ENCODE results near the gene SLC22A31.
"Not testable (repeated sequence)": the region's sequence is repeated elsewhere in the genome, so short reads cannot be mapped to it uniquely, and the experiment has no call there.

SLC22A31 gene

GRCh38 chr16:89200124-89200849 lies at the start of gene SLC22A31:
SLC22A31 (minus strand) TSS chr16:89200537; CDS start chr16:89200501, 36 bp downstream.
- in situ Hi-C loops (cut with HindIII; ENCODE audit: low sequenced_read_pairs), result no loop called here

- in situ Hi-C loops (cut with HindIII; ENCODE audit: low sequenced_read_pairs), result no loop called here
Observed at GRCh38 chr16:89248196-89248982, 48.1 kb upstream of the SLC22A31 start.

DNA sequence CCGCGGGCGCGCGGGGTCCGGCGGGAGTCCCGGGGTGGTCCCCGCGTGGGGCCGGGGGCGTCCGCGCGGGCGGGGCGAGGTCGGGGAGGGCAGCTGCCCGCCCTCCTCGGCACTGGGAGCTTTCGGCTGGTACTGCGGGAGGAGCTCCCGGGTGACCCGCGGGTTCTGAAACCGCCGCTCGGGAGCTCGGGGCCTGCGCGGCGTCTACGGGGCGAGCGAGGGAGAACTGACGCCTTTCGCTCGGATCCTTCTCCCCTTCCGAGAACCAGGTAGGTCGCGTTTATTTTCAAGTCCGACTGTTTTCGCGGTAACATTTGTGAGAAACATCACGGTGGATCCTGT lies 47.4 kb upstream of the SLC22A31 start:
- in situ Hi-C loops (cut with HindIII; ENCODE audit: low sequenced_read_pairs), result not testable (repeated sequence)

- in situ Hi-C loops (cut with HindIII; ENCODE audit: low sequenced_read_pairs), result no loop called here
Observed at GRCh38 chr16:89246903-89247733, 46.8 kb upstream of the SLC22A31 start.

GRCh38 chr16:89246383-89246902 lies 46.1 kb upstream of the SLC22A31 start:
- in situ Hi-C loops (cut with HindIII; ENCODE audit: low sequenced_read_pairs), result no loop called here

DNA sequence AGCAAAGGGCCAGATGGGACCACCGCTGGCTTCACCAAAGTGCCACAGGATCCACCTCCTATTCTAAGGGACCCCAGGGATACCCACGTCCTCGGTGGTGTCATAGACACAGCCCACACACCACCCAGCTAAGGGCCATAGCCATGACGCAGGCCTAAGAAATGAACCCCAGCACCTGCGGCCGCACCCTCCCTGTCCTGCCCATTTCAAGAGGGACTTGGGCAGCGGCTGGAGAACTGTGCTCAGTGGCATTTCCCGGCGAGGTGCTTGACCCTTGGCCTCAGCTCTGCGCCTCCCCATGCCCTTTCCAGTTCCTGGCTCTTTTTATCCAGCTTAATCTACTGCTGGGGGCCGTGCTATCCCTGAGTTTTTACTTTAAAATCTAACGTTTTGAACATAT lies 44.4 kb upstream of the SLC22A31 start:
- in situ Hi-C loops (cut with HindIII; ENCODE audit: low sequenced_read_pairs), result no loop called here

DNA sequence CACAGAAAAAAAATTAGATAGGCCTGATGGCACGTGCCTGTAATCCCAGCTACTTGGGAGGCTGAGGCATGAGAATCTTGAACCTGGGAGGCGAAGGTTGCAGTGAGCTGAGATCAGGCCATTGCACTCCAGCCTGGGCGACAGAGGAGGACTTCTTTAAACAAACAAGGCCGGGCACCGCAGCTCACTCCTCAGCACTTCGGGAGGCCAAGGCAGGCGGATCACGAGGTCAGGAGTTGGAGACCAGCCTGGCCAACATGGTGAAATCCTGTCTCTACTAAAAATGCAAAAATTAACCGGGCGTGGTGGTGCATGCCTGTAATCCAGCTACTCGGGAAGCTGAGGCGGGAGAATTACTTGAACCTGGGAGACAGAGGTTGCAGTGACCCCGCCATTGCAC lies 43.9 kb upstream of the SLC22A31 start:
- in situ Hi-C loops (cut with HindIII; ENCODE audit: low sequenced_read_pairs), result not testable (repeated sequence)

DNA sequence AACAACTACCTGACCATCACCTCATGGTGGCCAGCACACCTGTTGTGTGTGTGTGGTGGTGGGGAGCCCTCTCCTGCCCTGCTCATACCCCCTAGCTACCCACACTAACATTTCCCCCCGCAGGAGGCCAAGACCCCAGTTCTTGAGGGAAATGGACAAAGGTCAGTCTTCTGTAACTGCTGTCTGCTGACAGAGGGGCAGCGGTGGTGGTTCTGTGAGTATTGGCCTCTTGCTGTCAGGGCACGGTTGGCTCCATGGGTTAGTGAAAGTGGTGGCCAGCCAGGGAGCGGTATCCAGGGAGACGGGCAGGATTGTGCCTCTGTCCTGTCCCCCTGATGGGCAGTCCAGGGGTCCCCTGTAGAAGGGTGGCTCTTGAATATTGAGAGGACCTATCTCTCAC lies 43.3 kb upstream of the SLC22A31 start:
- in situ Hi-C loops (cut with HindIII; ENCODE audit: low sequenced_read_pairs), result no loop called here

DNA sequence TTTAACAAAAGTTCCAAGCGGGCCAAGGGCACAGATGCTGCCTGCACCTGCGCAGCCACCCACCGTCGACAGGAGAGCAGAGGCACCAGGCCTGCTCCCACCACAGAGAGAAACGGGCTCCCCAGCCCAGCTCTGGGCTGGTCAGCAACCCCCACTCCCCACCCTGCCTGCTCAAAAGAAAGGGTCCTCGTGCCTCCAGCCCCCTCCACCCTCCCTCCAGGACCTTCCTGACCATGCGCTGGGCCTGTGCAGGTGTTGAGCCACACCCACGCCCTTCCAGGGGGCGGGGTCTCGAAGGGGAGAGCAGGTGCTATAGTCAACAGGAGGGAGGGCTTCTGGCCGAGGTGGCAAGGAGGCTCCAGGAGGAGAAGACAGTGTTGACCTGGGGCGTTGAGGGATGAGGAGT lies 42.5 kb upstream of the SLC22A31 start:
- in situ Hi-C loops (cut with HindIII; ENCODE audit: low sequenced_read_pairs), result no loop called here

DNA sequence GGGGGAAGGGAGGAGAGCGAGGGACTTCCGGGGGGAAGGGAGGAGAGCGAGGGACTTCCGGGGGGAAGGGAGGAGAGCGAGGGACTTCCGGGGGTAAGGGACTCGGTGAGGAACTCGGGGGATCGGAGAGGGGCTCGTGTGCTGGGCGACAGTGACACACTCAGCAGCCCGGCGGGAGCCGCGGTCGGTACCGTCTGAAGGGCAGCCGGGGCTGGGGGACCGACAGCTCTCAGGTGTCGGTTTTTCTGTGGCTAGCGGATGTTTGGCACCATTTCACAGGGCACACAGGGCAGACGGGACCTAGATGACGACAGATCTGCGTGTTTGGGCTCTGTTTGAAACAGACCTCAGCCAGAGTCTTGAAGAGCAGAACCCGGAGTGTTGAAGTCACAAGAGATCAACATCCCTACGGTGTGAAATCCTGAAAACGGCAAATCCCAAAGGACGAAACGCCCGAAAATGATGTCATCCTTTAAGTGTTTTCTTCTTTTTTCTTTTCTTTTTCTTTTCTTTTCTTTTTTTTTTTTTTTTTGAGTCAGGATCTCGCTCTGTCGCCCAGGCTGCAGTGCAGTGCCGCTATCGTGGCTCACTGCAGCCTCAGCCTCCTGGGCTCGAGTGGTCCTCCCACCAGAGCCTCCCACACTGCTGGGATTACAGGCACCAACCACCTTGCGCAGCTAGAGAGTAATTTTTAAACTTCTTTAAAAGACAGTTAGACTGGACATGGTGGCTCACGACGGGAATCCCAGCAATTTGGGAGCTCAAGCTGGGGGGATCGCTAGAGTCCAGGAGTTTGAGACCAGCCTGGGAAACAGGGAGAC lies 41.1 kb upstream of the SLC22A31 start:
- in situ Hi-C loops (cut with HindIII; ENCODE audit: low sequenced_read_pairs), result no loop called here

GRCh38 chr16:89237733-89238132 lies 37.4 kb upstream of the SLC22A31 start:
- in situ Hi-C loops (cut with HindIII; ENCODE audit: low sequenced_read_pairs), result no loop called here

DNA sequence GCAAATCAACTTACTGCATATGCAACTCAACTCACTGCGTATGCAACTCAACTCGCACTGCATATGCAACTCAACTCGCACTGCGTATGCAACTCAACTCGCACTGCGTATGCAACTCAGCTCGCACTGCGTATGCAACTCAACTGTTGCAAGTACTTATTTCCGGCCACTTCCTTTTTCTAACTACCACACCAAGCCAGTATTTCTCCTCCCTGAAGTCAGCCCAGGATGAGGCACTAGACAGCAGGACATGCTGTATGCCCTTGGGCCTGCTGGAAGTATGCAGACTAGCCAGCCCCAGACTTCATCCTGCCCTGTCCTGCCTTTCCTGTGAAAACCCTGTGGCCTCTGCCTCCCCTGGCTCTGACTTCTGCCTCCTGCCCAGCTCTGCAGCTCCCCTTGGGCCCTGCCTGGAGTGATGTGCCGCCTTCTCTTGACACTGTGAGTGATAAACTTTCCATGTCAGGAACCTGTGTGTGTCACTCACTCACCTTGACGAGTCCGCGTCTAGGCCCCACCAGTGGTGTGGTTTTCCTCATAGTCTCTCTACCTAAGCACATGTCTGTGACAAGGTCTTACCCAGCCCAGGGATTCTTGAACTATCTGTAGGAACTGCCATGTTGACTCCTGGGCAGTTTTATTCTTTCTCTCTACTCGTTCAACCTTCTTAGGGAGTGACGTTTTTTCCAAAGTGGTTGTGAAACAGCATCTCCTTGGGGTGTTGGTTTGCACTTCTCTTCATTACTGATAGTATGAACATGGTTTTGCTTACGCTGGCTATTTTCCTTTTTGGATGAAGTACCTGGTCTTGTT lies 33.5 kb upstream of the SLC22A31 start:
- in situ Hi-C loops (cut with HindIII; ENCODE audit: low sequenced_read_pairs), result no loop called here

GRCh38 chr16:89232107-89232506 lies 31.8 kb upstream of the SLC22A31 start:
- in situ Hi-C loops (cut with HindIII; ENCODE audit: low sequenced_read_pairs), result no loop called here

GRCh38 chr16:89230255-89230654 lies 29.9 kb upstream of the SLC22A31 start:
- in situ Hi-C loops (cut with HindIII; ENCODE audit: low sequenced_read_pairs), result no loop called here

GRCh38 chr16:89224665-89225064 lies 24.3 kb upstream of the SLC22A31 start:
- in situ Hi-C loops (cut with HindIII; ENCODE audit: low sequenced_read_pairs), result no loop called here

DNA sequence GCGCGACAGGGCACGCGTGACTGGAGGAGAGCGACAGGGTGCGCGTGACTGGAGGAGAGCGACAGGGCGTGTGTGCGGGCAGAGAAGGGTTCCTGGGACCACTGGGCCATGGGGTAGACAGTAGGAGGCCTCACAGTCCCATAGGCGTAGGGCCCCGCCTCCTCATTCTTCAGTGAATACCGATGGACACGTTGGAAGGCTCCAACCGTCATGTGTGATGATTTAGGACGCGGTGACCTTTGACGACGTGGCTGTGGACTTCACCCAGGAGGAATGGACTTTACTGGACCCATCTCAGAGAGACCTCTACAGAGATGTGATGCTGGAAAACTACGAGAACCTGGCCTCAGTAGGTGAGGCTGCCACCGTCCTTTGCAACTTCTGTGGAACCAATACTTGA lies 22.6 kb upstream of the SLC22A31 start:
- in situ Hi-C loops (cut with HindIII; ENCODE audit: low sequenced_read_pairs), result no loop called here

- in situ Hi-C loops (cut with HindIII; ENCODE audit: low sequenced_read_pairs), result no loop called here
Observed at GRCh38 chr16:89221604-89222003, 21.3 kb upstream of the SLC22A31 start.

DNA sequence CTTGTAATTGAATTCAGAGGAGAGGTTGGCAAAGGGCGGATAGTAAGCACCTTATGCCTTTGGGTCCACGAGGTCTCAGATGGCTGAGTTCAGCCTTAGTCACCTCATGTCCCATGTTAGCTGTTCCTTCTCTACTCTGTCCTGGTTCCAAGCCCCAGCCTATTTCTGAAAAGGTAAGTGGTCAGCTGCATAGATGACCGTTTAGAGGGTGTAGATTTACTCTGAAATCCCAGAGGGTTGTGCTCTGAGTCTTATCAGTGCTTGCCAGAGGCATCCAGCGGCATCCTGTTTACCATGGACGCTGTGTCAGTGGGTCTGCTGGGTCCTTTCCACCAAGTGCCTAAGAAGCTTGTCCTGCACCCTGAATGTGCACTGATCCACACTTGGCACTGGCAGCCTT lies 19.0 kb upstream of the SLC22A31 start:
- in situ Hi-C loops (cut with HindIII; ENCODE audit: low sequenced_read_pairs), result no loop called here

DNA sequence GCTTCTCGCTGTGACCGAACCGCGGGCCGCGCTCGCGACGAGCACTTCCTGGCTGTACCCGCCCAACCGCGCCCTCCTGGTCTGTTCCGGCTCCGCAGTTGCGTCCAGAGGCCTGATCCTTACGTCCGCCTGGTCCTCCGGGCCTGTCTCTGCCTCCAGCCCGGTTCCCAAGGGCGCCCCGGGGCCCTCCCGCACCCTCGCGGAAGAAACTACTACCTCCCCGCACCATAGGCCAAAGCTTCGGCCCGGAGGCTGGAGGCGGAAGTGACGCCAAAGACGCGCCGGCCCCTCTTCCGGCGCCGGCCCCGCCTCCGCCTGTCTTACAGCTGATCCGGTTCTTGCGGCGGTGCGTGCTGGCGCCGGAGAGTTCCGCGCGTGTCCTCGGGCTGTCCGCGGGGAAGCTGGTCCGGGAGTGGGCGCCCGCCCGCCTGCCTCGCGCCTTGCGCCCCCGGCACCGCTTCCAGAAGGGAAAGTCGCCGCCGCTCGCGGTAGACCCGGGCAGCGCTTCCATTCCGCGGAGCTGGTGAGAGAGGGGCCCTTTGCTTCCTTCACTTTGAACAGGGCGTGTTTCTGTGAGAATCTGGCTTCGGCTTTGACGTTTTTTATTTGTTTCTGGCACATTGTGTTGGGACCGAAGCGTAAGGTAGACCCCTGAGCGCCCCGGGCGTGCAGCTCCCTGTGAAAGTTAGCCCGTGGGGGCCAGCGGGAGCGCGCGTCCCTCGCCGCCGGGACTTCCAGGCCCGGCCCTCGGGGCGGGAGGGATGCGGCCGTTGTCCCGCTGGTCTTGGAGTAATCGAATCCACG lies 17.3 kb upstream of the SLC22A31 start, which contains the start of gene ZNF778:
ZNF778 (plus strand) TSS at position 316 of the 804 bp plus-strand sequence. CDS start 3,425 bp downstream, outside the sequence.
- in situ Hi-C loops (cut with HindIII; ENCODE audit: low sequenced_read_pairs), result no loop called here

Data from DLD1 (cell line).